ENCODE data around the gene NDST4. TPM values are rescaled to one million over a fixed set of nuclear protein-coding genes. Genes with fewer than 3 reads are reported as not detected.

Gene NDST4
- total and polyA plus RNA-seq, 11 donors = not detected

DNA sequence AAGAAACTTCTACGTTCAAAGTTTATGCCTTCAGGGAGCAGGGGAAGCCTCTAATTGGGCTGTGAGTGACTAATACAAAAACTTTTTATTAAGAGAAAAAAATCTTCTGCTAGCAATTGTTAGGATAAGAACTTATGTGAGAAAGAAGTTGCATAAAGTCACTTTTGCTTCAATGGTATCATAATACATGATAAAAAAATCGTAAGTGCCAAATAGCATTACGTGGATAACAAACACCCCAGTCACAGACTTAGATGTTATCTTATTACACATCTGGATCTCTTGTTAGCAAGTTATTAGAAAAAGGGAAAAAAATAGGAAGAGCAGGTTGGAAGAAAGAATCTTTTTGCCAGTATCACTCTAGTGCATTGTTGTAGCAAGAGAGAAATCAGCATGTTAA is 4.2 kb upstream of the NDST4 start:
- TF ChIP-seq, protein P1, sequence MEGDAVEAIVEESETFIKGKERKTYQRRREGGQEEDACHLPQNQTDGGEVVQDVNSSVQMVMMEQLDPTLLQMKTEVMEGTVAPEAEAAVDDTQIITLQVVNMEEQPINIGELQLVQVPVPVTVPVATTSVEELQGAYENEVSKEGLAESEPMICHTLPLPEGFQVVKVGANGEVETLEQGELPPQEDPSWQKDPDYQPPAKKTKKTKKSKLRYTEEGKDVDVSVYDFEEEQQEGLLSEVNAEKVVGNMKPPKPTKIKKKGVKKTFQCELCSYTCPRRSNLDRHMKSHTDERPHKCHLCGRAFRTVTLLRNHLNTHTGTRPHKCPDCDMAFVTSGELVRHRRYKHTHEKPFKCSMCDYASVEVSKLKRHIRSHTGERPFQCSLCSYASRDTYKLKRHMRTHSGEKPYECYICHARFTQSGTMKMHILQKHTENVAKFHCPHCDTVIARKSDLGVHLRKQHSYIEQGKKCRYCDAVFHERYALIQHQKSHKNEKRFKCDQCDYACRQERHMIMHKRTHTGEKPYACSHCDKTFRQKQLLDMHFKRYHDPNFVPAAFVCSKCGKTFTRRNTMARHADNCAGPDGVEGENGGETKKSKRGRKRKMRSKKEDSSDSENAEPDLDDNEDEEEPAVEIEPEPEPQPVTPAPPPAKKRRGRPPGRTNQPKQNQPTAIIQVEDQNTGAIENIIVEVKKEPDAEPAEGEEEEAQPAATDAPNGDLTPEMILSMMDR (IDR thresholded peaks at IDR 0.05) = no peak
- no peak for TF ChIP-seq POLR2A (IDR thresholded peaks at IDR 0.05)
- ATAC-seq (no peak), DNase-seq (no peak)
- Histone ChIP-seq H3K27ac (no peak overlapping the region), H3K9me3 (no peaks in the 10 kb centered on the region), H3K4me1 (no peaks in the 10 kb centered on the region), H3K27me3 (no peaks in the 10 kb centered on the region), H3K36me3 (no peaks in the 10 kb centered on the region), H3K4me3 (no peak overlapping the region)
- intact Hi-C loops (cut with DNase I) = no loop called here
- 62 to 67% (median 64%) methylated on average over 3 of the region's 3 CpGs for WGBS, 4 donors

DNA sequence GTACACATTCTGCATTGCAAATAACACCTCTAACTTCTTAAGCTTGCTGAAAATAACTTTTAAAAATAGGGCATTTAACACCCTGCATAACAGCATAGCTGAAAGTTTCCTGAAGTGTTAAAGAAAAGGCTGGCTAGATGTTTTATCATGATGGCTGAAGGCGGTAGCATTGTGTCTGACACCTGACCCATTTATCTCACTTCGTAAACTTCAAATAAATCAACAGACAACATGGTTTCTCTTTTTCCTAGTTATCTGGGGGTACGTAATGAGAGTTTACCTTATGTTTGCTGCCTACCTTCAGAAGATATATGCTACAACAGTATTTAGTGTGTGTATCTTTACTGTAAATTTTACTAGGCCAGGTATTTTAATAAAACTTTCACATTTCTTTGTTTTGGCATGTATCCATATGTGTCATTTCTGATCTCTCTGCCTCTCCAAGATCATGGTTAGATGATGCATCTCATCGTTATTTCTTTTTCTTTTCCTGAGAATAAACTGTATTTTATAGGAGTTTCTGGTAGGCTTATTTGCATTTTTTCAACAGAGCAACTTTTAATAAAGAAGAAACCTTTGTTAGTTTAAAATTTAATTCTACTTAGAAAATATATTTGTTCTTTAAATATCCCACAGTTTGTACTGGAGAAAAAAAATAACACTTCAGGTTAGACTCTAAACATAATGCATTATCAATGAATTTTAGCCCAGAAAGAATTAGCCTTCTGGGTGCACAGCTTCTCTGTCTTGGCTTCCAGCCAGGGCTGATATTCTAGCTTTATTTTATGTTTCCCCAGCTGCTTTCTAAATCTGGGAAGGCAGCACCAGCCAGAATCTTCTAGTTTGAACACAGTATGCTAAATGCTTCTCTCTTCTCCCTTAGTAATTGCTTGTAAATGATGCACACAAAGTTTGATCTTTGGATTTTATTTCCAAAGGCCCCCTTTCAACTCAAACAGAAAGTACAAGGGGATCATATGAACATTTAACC is 2.9 kb downstream of the NDST4 start:
- no peaks in the 10 kb centered on the region for H3K36me3 ChIP-seq
- TF ChIP-seq, protein P1 (IDR thresholded peaks at IDR 0.05) = no peak
- TF ChIP-seq POLR2A (IDR thresholded peaks at IDR 0.05) = no peak
- DNase-seq (no peak), ATAC-seq (no peak)
- H3K27me3 ChIP-seq = no peaks in the 10 kb centered on the region
- H3K4me3 ChIP-seq = no peak overlapping the region
- intact Hi-C loops (cut with DNase I) = no loop called here
- no peak overlapping the region for H3K27ac ChIP-seq
- no peaks in the 10 kb centered on the region for H3K9me3 ChIP-seq
- WGBS, 4 donors = 61 to 70% (median 67%) methylated on average over 4 of the region's 4 CpGs
- H3K4me1 ChIP-seq = no peaks in the 10 kb centered on the region

DNA sequence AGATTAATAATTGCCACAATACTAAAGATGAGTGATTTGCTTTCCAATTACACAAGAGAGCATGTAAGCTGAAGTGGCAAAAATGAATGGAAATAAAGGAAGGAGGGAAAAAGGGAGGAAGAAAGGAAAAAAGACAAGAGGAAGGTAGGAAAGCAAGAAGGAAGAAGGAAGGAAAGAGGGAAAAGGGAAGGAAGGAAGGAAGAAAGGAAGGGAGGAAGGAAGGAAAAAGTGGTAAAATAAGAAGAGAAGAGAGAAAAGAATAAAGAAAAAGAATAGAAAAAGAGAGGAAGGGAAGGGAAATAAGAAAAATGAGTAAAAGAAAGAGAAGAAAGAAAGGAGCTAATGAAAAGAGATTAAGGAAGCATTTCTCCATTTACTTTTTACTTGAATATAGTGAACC is 4.6 kb downstream of the NDST4 start:
- TF ChIP-seq, protein P1 (IDR thresholded peaks at IDR 0.05) = no peak
- no peak for DNase-seq
- Histone ChIP-seq H3K27ac (no peak overlapping the region), H3K27me3 (no peaks in the 10 kb centered on the region), H3K36me3 (no peaks in the 10 kb centered on the region), H3K9me3 (no peaks in the 10 kb centered on the region), H3K4me3 (no peak overlapping the region), H3K4me1 (no peaks in the 10 kb centered on the region)
- intact Hi-C loops (cut with DNase I) = no loop called here
- no peak for ATAC-seq

DNA sequence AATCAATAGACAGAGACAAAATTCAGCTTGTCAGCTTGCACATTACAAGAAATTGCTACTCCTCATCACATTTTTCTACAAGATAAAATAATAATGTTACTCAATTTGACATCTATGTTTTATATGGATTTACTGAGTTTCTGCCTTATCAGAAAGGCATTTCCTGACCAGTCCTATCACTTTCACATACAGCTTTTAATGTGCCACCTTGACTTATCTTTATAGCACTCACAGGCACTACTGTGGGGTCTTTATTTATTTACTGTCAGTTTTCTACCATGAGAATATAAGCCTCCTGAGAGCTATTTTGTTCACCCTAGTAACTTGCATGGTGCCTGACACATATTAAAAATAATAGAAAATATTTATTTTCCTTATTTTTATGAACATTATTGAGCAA is 6.0 kb downstream of the NDST4 start:
- Histone ChIP-seq H3K27ac (no peak overlapping the region), H3K9me3 (no peaks in the 10 kb centered on the region), H3K27me3 (no peaks in the 10 kb centered on the region), H3K4me3 (no peak overlapping the region), H3K36me3 (no peaks in the 10 kb centered on the region), H3K4me1 (no peaks in the 10 kb centered on the region)
- TF ChIP-seq POLR2A (IDR thresholded peaks at IDR 0.05) = no peak
- intact Hi-C loops (cut with DNase I) = no loop called here
- DNase-seq = no peak
- ATAC-seq = no peak

DNA sequence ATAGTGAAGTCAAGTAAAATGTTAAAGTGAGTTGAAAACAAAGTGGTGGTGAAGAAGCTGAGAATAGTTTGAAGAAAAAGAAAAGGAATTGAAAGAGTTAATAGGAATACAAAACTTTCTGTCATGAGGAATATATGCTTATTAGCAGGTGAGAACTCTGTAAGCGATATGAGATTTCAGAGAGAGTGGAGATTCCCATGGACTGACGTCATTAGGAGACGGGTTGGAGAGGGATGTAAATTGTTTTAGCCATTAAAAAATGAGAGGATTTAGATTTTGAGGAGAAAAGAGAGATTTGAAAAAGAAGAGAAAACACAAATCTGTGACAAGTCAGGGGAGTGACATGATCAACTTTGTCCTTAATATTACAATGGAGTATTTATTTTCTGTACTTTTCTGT is 11.7 kb downstream of the NDST4 start:
- Histone ChIP-seq H3K27ac (no peak overlapping the region), H3K4me1 (no peaks in the 10 kb centered on the region), H3K4me3 (no peak overlapping the region), H3K27me3 (no peaks in the 10 kb centered on the region), H3K9me3 (no peaks in the 10 kb centered on the region), H3K36me3 (no peaks in the 10 kb centered on the region)
- ATAC-seq (no peak), DNase-seq (no peak)
- TF ChIP-seq, protein P1 (IDR thresholded peaks at IDR 0.05) = no peak
- TF ChIP-seq POLR2A (IDR thresholded peaks at IDR 0.05) = no peak
- intact Hi-C loops (cut with DNase I) = no loop called here
- WGBS, 4 donors = 53 to 63% (median 61%) methylated on average over 3 of the region's 3 CpGs
